Muscle of back (tissue), 13 donors: ENCODE measurements around the gene ETV3L. TPM values are rescaled to one million over a fixed set of nuclear protein-coding genes. Genes with fewer than 3 reads are reported as not detected.

Experiments
- DNase-seq, 3 donors: peaks; one replicate each; pipeline versions ENCODE4 v3.0.0 to v3.0.0-alpha.2; 2013
- long read RNA-seq, 9 donors: transcript quantifications; one replicate each; lab custom pipeline, GENCODE V29; 2026
- polyA plus RNA-seq, 10 donors: library from polyadenylated mRNA; unstranded; fragments of 120-200 nt; gene quantifications; one replicate each; pipeline ENCODE4 v1.2.1, GENCODE V29; 2013; ENCODE audit not compliant: insufficient read length in 10 of 10

The ETV3L gene
- under 1 TPM in 2 of 10 donors, not detected in 8; 0.08 to 0.11 TPM for polyA plus RNA-seq
- long read RNA-seq, donor 1 = 0 reads
- long read RNA-seq, donor 2 = 0 reads
- long read RNA-seq, donor 3 = 0 reads
- long read RNA-seq, donor 4 = 0 reads
- long read RNA-seq, donor 5 = 0 reads
- long read RNA-seq, donor 6 = 0 reads
- long read RNA-seq, donor 7 = 0 reads
- long read RNA-seq, donor 8 = 0 reads
- long read RNA-seq, donor 9 = 0 reads

- DNase-seq = no peak
These were observed at the start of gene ETV3L for GRCh38 chr1:157099633-157100009. ETV3L (minus strand) TSS chr1:157099808; CDS start chr1:157099523, 285 bp downstream.

- no peak for DNase-seq
These were observed 48.5 kb upstream of the ETV3L start for GRCh38 chr1:157147906-157148700.

GRCh38 chr1:157147037-157147436 is 47.4 kb upstream of the ETV3L start:
- no peak for DNase-seq

GRCh38 chr1:157146244-157146643 is 46.6 kb upstream of the ETV3L start:
- DNase-seq = no peak

GRCh38 chr1:157145076-157145475 is 45.5 kb upstream of the ETV3L start:
- DNase-seq = no peak

- DNase-seq = no peak
These were observed 44.9 kb upstream of the ETV3L start for GRCh38 chr1:157144509-157144908.

GRCh38 chr1:157142765-157143423 is 43.3 kb upstream of the ETV3L start:
- DNase-seq = no peak

GRCh38 chr1:157142201-157142600 is 42.6 kb upstream of the ETV3L start:
- no peak for DNase-seq

- DNase-seq = no peak
These were observed 41.7 kb upstream of the ETV3L start for GRCh38 chr1:157141212-157141855.

- no peak for DNase-seq
These were observed 40.5 kb upstream of the ETV3L start for GRCh38 chr1:157140063-157140588.

- peak in 1 of 3 donors; percentile 51 for DNase-seq
These were observed 39.6 kb upstream of the ETV3L start for GRCh38 chr1:157139052-157139715.

- DNase-seq = peak; percentile 90 to 97 (median 92)
These were observed 38.8 kb upstream of the ETV3L start, which contains the start of gene ETV3 for GRCh38 chr1:157138220-157139051. ETV3 (minus strand) TSS chr1:157138395; CDS start chr1:157136352, 2,043 bp downstream.

GRCh38 chr1:157137408-157138219 is 38.0 kb upstream of the ETV3L start:
- DNase-seq = peak in 1 of 3 donors; percentile 21

GRCh38 chr1:157137046-157137407 is 37.4 kb upstream of the ETV3L start:
- peak in 1 of 3 donors; percentile 27 for DNase-seq

- no peak for DNase-seq
These were observed 36.5 kb upstream of the ETV3L start for GRCh38 chr1:157136133-157136532.

- no peak for DNase-seq
These were observed 36.0 kb upstream of the ETV3L start for GRCh38 chr1:157135646-157136045.

- DNase-seq = no peak
These were observed 35.5 kb upstream of the ETV3L start for GRCh38 chr1:157135070-157135469.

- DNase-seq = no peak
These were observed 34.8 kb upstream of the ETV3L start for GRCh38 chr1:157134442-157134841.

GRCh38 chr1:157133426-157133825 is 33.8 kb upstream of the ETV3L start:
- no peak for DNase-seq
